ENCODE measurements around the gene HDAC7.
"Not testable (repeated sequence)": the region's sequence is repeated elsewhere in the genome, so short reads cannot be mapped to it uniquely, and the experiment has no call there.

Gene HDAC7

DNA sequence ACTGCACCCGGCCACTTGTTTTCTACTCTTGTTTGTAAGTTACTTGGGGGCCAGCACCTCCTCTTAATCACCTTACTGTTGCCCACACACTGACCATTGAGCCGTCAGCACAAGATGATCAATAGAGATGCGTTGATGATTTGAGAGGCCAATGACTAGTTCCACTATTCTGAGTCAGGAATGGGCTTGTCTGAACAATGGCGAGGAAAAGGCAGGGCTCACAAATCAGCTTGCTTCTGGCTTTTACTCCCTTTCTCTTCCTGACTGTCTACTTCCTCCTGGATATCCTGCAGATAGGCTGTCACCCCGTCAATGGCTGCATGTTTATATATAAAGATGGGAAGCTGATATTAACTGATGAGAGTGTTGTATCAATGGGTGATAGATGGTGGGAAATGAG is 29.1 kb upstream of the HDAC7 start:
- no peak for DNase-seq

DNA sequence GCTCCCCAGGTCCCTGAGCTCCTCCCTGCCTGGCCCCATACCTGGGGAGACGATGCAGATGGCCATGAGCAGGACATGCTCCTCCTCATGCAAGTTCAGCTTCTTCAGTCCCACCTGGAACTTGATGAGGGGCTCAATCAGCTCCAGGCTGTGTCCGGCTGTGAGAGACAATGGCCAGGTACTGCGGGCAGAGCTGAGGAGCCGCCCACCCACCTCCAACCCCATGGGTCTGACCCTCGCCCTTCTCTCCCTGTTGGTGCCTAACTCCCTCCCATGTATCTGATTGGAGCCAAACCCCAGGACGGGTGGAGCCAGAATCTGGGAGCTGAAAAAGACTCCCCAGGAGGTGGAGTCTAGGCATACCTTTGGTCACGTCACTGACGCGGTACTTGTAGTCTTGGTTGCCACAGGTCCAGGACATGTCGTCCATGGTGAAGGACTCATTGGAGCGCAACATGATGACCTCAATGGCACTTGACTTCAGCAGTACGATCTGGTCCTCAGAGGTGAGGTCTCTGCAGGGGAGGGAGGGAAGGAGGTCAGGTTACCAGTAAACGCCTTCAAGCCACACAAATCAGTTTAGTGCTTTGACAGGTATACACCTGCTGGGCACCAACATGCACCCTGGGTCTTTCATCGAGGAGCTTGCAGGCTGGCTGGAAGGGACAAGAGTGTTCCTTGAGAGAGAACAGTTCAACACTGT is 26.7 kb upstream of the HDAC7 start:
- no peak for DNase-seq

DNA sequence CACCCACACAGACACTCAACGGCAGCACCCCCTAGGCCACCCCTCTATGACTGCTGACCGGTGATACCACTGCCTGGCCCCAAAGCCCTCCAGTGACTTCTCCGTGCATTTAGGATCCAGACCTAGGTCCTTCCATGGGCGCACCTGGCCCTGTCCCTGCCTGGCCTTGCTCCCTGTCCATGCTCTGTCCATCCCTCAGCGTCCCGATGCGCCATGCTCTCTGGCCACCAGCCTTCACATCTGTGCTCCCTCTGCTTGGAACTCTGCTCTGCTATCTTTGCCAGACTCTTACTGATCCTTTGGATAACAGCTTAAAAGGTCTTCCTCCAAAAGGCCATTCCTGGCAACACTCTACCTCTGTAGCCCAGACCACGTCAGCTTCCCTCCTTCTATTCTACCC is 25.4 kb upstream of the HDAC7 start:
- DNase-seq: no peak

DNA sequence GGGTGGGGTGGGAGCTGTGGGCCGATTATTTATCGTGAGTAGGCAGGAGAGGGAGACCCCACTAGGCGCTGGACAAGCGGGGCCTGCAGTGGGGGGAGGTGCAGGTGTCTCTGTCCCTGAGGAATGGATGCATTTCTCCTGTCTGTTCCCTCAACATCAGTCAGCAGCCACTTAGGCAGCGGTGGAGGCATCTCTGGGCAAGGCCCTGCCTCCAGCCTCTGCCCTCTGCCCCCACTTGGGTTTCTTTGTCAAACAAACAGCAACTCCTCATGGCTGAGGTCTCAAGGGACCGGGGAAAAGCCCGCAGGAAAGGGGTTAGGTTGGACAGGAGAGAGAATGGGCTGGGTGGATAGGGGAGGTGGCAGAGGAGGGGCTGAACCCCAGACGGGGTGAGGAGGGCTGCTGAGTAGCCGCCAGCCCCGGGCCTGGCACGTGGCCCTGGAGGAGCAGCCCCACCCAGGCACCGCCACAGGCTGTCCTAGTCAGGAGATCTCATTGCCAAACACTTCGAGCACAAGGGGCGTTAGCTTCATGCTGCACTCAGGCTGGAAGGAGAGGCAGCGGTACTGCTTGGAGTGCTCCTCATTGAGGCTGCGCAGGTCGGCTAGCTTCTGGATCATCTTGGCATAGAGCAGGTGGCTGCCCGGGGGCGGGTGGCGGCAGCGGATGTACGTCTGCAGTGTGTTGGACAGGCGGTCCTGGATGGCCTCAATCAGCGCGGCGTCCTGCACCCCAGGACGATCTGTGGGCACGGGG is 24.7 kb upstream of the HDAC7 start:
- DNase-seq: no peak

GRCh38 chr12:47843226-47843980 is 23.7 kb upstream of the HDAC7 start:
- DNase-seq: no peak

DNA sequence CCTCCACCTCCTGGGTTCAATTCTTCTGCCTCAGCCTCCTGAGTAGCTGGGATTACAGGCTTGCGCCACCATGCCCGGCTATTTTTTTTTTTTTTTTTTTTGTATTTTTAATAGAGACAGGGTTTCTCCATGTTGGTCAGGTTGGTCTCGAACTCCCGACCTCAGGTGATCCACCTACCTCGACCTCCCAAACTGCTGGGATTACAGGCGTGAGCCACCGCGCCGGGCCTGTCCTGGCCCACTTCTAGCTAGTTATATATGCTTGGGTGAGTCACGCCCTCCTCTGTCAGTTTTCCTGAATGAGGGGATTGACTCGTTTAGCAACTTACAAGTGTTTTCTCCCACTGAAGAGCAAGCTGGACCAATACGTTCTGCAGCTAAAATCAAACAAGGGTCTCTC is 22.8 kb upstream of the HDAC7 start:
- not testable (repeated sequence) for DNase-seq

GRCh38 chr12:47841910-47842309 is 22.2 kb upstream of the HDAC7 start:
- DNase-seq: no peak

GRCh38 chr12:47841501-47841900 is 21.8 kb upstream of the HDAC7 start:
- DNase-seq: no peak

- no peak for DNase-seq
Measured at GRCh38 chr12:47840571-47840970, 20.9 kb upstream of the HDAC7 start.

GRCh38 chr12:47839214-47839876 is 19.6 kb upstream of the HDAC7 start:
- no peak for DNase-seq

DNA sequence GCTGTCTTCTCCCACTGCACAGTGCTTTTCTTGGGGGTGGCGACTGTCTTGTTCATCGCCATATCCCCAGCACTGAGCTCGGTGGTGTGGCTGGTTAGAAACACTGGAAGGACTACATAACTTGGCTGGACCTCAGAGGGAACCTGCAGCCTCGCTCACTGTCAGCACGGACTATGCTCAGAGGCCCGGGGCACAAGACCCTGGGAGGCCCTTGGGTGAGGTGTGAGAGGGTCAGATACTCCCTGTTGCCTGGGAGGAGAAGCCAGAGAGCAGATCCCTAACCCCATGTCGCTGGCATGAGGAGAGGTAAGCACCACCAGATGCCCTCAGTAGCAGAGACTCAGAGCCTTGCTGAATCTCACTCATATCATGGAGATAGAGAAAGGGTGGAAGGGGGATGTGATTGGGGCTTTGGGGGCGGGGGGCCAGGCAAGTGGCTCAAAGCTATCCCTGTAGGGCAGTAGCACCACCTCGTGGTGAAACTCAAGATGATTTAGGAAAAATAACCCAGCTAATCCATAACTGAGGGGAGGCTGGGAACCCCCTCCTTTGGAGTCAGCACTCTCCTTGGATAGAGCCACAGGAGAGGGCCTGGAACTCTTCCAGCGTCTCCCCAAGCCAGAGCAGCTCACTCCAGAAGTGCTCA is 18.7 kb upstream of the HDAC7 start:
- peak; percentile 55 for DNase-seq

GRCh38 chr12:47837190-47838171 is 17.8 kb upstream of the HDAC7 start:
- DNase-seq: peak; percentile 74

DNA sequence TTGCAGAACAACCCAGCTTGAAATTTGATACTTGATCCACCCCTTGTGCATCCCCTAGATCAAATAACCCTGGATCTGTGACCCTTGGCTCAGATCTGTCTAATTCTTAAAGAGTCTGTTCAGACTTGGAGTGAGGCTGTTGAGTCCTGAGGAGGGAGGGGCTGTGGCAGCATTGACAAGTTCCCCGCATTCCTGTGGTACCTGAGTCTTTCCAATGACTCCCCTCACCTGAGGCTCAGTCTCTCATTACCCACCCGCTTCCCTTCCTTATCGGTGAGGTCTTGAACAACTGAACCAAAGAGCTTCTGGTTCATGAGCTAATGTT is 16.1 kb upstream of the HDAC7 start:
- no peak for DNase-seq

DNA sequence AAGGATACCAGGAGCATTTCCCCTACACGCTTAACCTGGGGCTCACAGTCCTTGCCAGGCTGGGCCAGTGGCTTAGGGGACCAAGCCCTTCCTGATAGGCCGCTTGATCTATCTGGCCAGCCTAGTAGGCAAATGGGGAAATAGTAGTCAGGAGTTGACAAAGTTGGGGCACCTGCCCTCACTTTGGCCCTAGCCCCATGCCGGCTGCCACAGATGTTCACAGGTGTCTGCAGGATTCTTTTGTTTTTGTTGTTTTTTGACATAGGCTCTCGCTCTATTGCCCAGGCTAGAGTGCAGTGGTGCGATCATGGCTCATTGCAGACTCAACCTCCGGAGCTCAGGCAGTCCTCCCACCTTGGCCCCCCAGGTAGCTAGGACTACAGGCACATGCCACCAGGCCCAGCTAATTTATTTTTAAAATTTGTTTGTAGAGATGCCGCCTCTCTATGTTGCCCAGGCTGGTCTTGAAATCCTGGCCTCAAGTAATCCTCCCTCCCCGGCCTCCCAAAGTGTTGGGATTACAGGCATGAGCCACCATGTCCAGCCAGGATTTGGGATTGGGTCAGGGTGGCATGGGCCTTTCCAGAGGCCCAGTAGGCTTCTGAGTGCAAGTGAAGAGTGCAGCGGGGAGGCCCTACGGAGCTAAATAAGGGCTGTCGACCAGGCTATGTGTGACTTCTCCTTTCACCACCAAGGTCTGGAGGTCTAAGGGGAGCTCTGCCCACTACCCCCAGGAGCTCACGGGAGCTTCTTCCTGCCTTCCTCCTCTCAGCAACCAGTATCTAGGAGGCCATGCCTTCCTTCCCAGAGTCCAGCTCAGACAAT is 15.5 kb upstream of the HDAC7 start:
- no peak for DNase-seq

GRCh38 chr12:47834199-47834903 is 14.6 kb upstream of the HDAC7 start:
- no peak for DNase-seq

GRCh38 chr12:47833591-47834012 is 13.9 kb upstream of the HDAC7 start:
- no peak for DNase-seq

GRCh38 chr12:47832263-47832933 is 12.7 kb upstream of the HDAC7 start:
- DNase-seq: no peak

GRCh38 chr12:47829584-47829983 is 9.9 kb upstream of the HDAC7 start:
- no peak for DNase-seq

GRCh38 chr12:47828976-47829482 is 9.3 kb upstream of the HDAC7 start:
- no peak for DNase-seq

Measured in CD4-positive, alpha-beta T cell treated with Interleukin-12 subunit alpha and Interleukin-12 subunit beta, for 1 hour (primary cell).